RPMI7951 (cell line): ENCODE data around the gene GALNT13. TPM values are rescaled to one million over a fixed set of nuclear protein-coding genes. Genes with fewer than 3 reads are reported as not detected.
"Not testable (repeated sequence)": the region's sequence is repeated elsewhere in the genome, so short reads cannot be mapped to it uniquely, and the experiment has no call there.

Source experiments
- DNase-seq: peaks from one replicate; pipeline ENCODE4 v3.0.0-alpha.2; 2012; ENCODE audit warnings: low read depth
- total RNA-seq: library from RNA; depleted of rRNA; stranded (reverse); fragments of >200 nt; shearing (Covaris generic); gene quantifications from 2 replicates; pipeline ENCODE4 v1.2.3, GENCODE V29; 2014

Gene GALNT13
- total RNA-seq, 1 experiment from 2014 or later = not detected

- no peak for DNase-seq
These were observed 537.1 kb downstream of the GALNT13 start for GRCh38 chr2:154408786-154409185.

- no peak for DNase-seq
These were observed 550.5 kb downstream of the GALNT13 start for GRCh38 chr2:154422251-154422650.

GRCh38 chr2:154425994-154426393 is 554.3 kb downstream of the GALNT13 start:
- peak; percentile 16 for DNase-seq

GRCh38 chr2:154427453-154427852 is 555.7 kb downstream of the GALNT13 start:
- no peak for DNase-seq

GRCh38 chr2:154428022-154428421 is 556.3 kb downstream of the GALNT13 start:
- no peak for DNase-seq

GRCh38 chr2:154433010-154433409 is 561.3 kb downstream of the GALNT13 start:
- DNase-seq = no peak

GRCh38 chr2:154437104-154437503 is 565.4 kb downstream of the GALNT13 start:
- no peak for DNase-seq

GRCh38 chr2:154439156-154439555 is 567.4 kb downstream of the GALNT13 start:
- DNase-seq = no peak

- DNase-seq = no peak
These were observed 572.2 kb downstream of the GALNT13 start for GRCh38 chr2:154443919-154444318.

- DNase-seq = no peak
These were observed 574.6 kb downstream of the GALNT13 start for GRCh38 chr2:154446324-154446723.

- no peak for DNase-seq
These were observed 576.2 kb downstream of the GALNT13 start for GRCh38 chr2:154447727-154448418.

- DNase-seq = no peak
These were observed 578.4 kb downstream of the GALNT13 start for GRCh38 chr2:154449951-154450658.

- no peak for DNase-seq
These were observed 580.7 kb downstream of the GALNT13 start for GRCh38 chr2:154452471-154452870.

GRCh38 chr2:154452906-154453493 is 581.3 kb downstream of the GALNT13 start:
- peak; percentile 22 for DNase-seq

GRCh38 chr2:154455166-154455565 is 583.4 kb downstream of the GALNT13 start:
- DNase-seq = peak; percentile 16

- DNase-seq = peak; percentile 23
These were observed 584.1 kb downstream of the GALNT13 start for GRCh38 chr2:154455866-154456265.

- peak; percentile 11 for DNase-seq
These were observed 585.6 kb downstream of the GALNT13 start for GRCh38 chr2:154457286-154457685.

- DNase-seq = no peak
These were observed 587.6 kb downstream of the GALNT13 start for GRCh38 chr2:154459286-154459685.

- DNase-seq = no peak
These were observed 590.9 kb downstream of the GALNT13 start for GRCh38 chr2:154462634-154463033.

GRCh38 chr2:154466226-154466625 is 594.5 kb downstream of the GALNT13 start:
- no peak for DNase-seq

- DNase-seq = no peak
These were observed 598.7 kb downstream of the GALNT13 start for GRCh38 chr2:154470376-154470775.

GRCh38 chr2:154471492-154471891 is 599.8 kb downstream of the GALNT13 start:
- DNase-seq = not testable (repeated sequence)

- DNase-seq = no peak
These were observed 605.6 kb downstream of the GALNT13 start for GRCh38 chr2:154477319-154477718.
